ENCODE data around the gene PREX1. TPM values are rescaled to one million over a fixed set of nuclear protein-coding genes. Genes with fewer than 3 reads are reported as not detected.

Gene PREX1
- total RNA-seq, 2 donors from 2014 or later, result 11.5 to 21.7 TPM

DNA sequence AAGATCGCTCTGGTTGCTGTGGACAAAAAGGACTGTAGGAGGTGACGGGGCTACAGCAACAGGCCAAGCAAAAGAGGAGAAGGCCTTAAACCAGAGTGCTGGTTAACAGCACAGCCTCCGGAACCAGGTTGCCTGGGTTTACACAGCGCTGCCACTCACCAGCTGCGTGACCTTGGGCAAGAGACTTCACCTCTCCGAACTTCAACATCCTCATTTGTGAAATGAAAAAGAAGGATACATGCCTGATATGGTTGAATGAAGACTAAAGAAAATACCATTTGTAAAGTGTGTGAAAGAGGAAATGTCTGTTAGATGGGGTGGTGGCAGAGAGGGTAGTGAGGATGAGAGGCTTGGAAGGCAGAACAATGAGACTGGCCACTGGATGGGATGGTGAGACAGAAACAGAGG, 44.9 kb downstream of the PREX1 start:
- peaks cover 0 to 6% of the 10 kb centered on the region in 2 donors for H3K4me1 ChIP-seq
- TF ChIP-seq, protein P1, sequence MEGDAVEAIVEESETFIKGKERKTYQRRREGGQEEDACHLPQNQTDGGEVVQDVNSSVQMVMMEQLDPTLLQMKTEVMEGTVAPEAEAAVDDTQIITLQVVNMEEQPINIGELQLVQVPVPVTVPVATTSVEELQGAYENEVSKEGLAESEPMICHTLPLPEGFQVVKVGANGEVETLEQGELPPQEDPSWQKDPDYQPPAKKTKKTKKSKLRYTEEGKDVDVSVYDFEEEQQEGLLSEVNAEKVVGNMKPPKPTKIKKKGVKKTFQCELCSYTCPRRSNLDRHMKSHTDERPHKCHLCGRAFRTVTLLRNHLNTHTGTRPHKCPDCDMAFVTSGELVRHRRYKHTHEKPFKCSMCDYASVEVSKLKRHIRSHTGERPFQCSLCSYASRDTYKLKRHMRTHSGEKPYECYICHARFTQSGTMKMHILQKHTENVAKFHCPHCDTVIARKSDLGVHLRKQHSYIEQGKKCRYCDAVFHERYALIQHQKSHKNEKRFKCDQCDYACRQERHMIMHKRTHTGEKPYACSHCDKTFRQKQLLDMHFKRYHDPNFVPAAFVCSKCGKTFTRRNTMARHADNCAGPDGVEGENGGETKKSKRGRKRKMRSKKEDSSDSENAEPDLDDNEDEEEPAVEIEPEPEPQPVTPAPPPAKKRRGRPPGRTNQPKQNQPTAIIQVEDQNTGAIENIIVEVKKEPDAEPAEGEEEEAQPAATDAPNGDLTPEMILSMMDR (IDR thresholded peaks at IDR 0.05), result no peak
- no peak overlapping the region for H3K27ac ChIP-seq
- H3K9me3 ChIP-seq, result no peaks in the 10 kb centered on the region
- no peak overlapping the region for H3K4me3 ChIP-seq
- no peak for DNase-seq (ENCODE audit: low spot score)
- H3K27me3 ChIP-seq, result no peaks in the 10 kb centered on the region
- no peaks in the 10 kb centered on the region for H3K36me3 ChIP-seq

DNA sequence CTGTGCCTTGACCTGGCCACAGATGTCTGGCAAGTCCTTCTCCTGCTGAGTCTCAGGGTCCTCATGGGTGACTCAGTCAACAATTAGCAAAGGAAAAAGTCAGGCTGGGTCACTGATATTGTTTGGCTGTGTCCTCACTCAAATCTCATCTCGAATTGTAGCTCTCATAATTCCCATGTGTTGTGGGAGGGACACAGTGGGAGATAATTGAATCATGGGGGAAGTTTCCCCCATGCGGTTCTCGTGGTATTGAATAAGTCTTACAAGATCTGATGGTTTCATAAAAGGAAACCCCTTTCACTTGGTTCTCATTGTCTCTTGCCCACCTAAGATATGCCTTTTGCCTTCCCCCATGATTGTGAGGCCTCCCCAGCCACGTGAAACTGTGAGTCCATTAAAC, 45.7 kb downstream of the PREX1 start:
- Histone ChIP-seq H3K9me3 (no peaks in the 10 kb centered on the region), H3K4me3 (no peak overlapping the region), H3K27ac (no peak overlapping the region), H3K36me3 (no peaks in the 10 kb centered on the region), H3K4me1 (peaks cover 0 to 6% of the 10 kb centered on the region in 2 donors), H3K27me3 (no peaks in the 10 kb centered on the region)
- TF ChIP-seq, protein P1 (IDR thresholded peaks at IDR 0.05), result no peak
- no peak for DNase-seq (ENCODE audit: low spot score)

DNA sequence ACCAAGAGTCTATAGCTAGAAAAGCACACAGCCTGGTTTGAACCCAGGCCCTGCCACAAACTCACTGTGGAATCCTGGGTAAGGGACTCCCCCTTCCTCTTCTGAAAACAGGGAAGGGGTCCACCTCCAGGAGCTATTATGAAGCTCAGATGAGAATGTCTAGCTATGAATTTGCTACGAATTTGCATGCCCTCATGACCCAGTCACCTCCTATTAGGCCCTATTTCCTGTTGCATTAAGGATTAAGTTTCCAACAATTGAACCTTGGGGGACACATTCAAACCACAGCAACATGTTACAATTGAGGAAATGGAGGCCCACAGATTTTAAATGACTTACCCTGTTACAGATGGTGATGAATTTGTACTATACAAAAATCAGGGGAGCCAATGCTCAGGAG, 46.2 kb downstream of the PREX1 start:
- H3K36me3 ChIP-seq, result no peaks in the 10 kb centered on the region
- TF ChIP-seq, protein P1 (IDR thresholded peaks at IDR 0.05), result no peak
- DNase-seq (ENCODE audit: low spot score), result no peak
- H3K4me3 ChIP-seq, result no peak overlapping the region
- no peaks in the 10 kb centered on the region for H3K27me3 ChIP-seq
- H3K27ac ChIP-seq, result no peak overlapping the region
- no peaks in the 10 kb centered on the region for H3K9me3 ChIP-seq
- peaks cover 0 to 8% of the 10 kb centered on the region in 2 donors for H3K4me1 ChIP-seq

DNA sequence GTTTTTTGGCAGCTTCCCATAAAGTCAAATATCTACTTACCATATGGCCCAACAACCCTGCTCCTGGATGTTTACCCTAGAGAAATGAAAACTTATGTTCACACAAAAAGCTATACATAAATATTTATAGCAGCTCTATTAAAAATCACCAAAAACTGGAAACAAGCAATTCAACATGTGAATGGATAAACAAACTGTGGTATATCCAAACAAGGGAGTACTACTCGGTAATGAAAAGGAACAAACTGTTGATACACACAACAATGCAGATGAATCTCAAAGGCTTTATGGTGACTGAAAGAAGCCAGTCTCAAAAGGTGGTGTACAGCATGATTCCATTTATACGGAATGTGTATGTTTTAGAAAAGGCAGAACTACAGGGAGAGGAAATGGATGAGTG, 48.4 kb downstream of the PREX1 start:
- H3K27ac ChIP-seq, result no peak overlapping the region
- no peaks in the 10 kb centered on the region for H3K36me3 ChIP-seq
- no peak for DNase-seq (ENCODE audit: low spot score)
- no peaks in the 10 kb centered on the region for H3K27me3 ChIP-seq
- H3K4me3 ChIP-seq, result no peak overlapping the region
- H3K4me1 ChIP-seq, result peaks cover 0 to 21% of the 10 kb centered on the region in 2 donors
- TF ChIP-seq, protein P1 (IDR thresholded peaks at IDR 0.05), result no peak
- no peaks in the 10 kb centered on the region for H3K9me3 ChIP-seq

DNA sequence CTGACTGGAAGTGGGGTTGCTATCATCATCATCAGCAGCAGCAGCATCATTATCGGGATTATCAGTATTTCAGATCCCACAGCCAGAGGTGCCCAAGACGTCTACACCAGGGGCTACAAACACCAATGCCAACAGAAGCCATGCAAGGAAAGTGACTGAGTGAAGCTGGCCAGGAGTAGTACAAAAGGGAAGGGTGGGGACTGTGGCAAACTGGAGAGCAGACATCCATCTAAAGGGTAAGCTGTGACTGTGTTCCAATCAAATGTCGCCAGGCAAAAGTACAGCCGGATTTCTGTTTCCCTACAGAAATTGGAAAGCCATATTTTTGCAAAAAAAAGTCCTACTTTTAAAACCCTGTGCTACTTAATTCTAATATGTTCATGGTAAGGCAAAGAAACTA, 50.0 kb downstream of the PREX1 start:
- DNase-seq (ENCODE audit: low spot score), result no peak
- no peaks in the 10 kb centered on the region for H3K9me3 ChIP-seq
- no peak overlapping the region for H3K27ac ChIP-seq
- TF ChIP-seq, protein P1 (IDR thresholded peaks at IDR 0.05), result no peak
- H3K36me3 ChIP-seq, result no peaks in the 10 kb centered on the region
- no peak overlapping the region for H3K4me3 ChIP-seq
- H3K27me3 ChIP-seq, result no peaks in the 10 kb centered on the region
- peaks cover 0 to 23% of the 10 kb centered on the region in 2 donors for H3K4me1 ChIP-seq

DNA sequence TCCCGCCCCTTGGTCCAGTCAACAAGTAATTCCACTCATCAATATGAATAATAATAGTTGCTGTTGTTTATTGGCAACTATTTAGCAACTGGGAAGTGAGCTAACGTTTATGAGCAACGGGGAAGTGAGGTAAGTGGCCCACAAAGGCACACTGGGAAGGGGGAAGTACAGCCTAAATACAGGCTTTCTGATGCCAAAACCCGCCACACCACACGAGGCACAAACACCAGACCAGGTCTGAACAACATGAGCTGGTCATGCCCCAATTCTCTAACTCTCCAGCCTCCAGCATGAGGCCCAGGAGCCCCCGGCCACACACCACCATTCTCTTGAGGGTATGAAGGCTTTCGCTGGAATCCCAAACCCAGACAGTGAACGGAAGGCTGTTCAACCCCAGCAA, 50.8 kb downstream of the PREX1 start:
- no peaks in the 10 kb centered on the region for H3K27me3 ChIP-seq
- no peak for DNase-seq (ENCODE audit: low spot score)
- TF ChIP-seq, protein P1 (IDR thresholded peaks at IDR 0.05), result no peak
- H3K4me1 ChIP-seq, result peaks cover 0 to 24% of the 10 kb centered on the region in 2 donors
- H3K9me3 ChIP-seq, result no peaks in the 10 kb centered on the region
- no peaks in the 10 kb centered on the region for H3K36me3 ChIP-seq
- H3K27ac ChIP-seq, result no peak overlapping the region
- H3K4me3 ChIP-seq, result no peak overlapping the region
